Kidney (tissue), 14 donors: ENCODE results near the gene TMEM43. TPM values are rescaled to one million over a fixed set of nuclear protein-coding genes. Genes with fewer than 3 reads are reported as not detected.
"Not testable (repeated sequence)": the region's sequence is repeated elsewhere in the genome, so short reads cannot be mapped to it uniquely, and the experiment has no call there.

Source experiments
- DNase-seq, 5 donors: peaks; one replicate each; pipeline ENCODE4 v3.0.0-alpha.2; 2013 to 2020
- FAIRE-seq: peaks from 2 replicates; lab custom pipeline; 2012; peaks lifted over from hg19 to GRCh38; lab: Jason Lieb, UNC
- H3K27ac ChIP-seq, 2 donors: one replicate each; pipeline ENCODE4 v1.7.0; 2013; ENCODE audit warnings: low read depth in 2 of 2, low read length in 2 of 2, inconsistent platforms in 1 of 2
- H3K27me3 ChIP-seq: one replicate; pipeline ENCODE4 v1.7.1; 2013; ENCODE audit warnings: low read length, inconsistent platforms; ENCODE audit not compliant: control insufficient read depth, insufficient read depth
- H3K36me3 ChIP-seq, 3 donors: one replicate each; pipeline versions ENCODE4 v1.7.0 to v1.7.1; 2013; ENCODE audit warnings: low read length in 3 of 3, control low read depth in 1 of 3, inconsistent platforms in 1 of 3; ENCODE audit not compliant: insufficient read depth in 3 of 3, control insufficient read depth in 2 of 3
- H3K4me1 ChIP-seq, 3 donors: one replicate each; pipeline versions ENCODE4 v1.7.0 to v1.7.1; 2013; ENCODE audit warnings: low read length in 3 of 3, inconsistent platforms in 1 of 3, low read depth in 1 of 3; ENCODE audit not compliant: control insufficient read depth in 2 of 3, insufficient read depth in 2 of 3
- H3K4me3 ChIP-seq, 3 donors: one replicate each; pipeline versions ENCODE4 v1.7.0 to v1.8.1; 2013; ENCODE audit warnings: low read length in 3 of 3, control low read depth in 1 of 3, inconsistent platforms in 1 of 3
- H3K9ac ChIP-seq, 3 donors: one replicate each; pipeline versions ENCODE4 v1.7.0 to v1.7.1; 2013; ENCODE audit warnings: low read length in 3 of 3, control low read depth in 1 of 3, inconsistent platforms in 1 of 3
- H3K9me3 ChIP-seq, 3 donors: one replicate each; pipeline versions ENCODE4 v1.7.0 to v1.7.1; 2013; ENCODE audit warnings: low read length in 3 of 3, control low read depth in 1 of 3, inconsistent platforms in 1 of 3; ENCODE audit not compliant: control insufficient read depth in 2 of 3, insufficient read depth in 1 of 3
- CTCF ChIP-seq: IDR thresholded peaks from 3 replicates; pipeline ENCODE4 v1.5.1; 2012; ENCODE audit warnings: mild to moderate bottlenecking, moderate library complexity, borderline replicate concordance; ENCODE audit not compliant: insufficient read depth; ENCODE audit errors: extremely low read depth
- intact Hi-C: fragments of 100-400 bp; cut with DNase I; formaldehyde crosslinking; loops from one replicate; pipeline ENCODE4 v1.11.1; 2022
- polyA plus RNA-seq: library from polyadenylated mRNA; stranded (reverse); fragments of 350-450 nt; fragmentation: Illumina TruSeq; extraction: RNeasy Lipid Tissue Mini Kit (QIAGEN cat#74804); gene quantifications from one replicate; pipeline ENCODE4 v1.2.3, GENCODE V29; 2014; ENCODE audit warnings: low read depth, low replicate concordance; ENCODE audit not compliant: insufficient read depth
- total RNA-seq: library from RNA; stranded (reverse); fragmentation: NEBNext Ultra II Directional; extraction: Animal tissue kit (Norgen Biotek cat#: 25700); gene quantifications from one replicate; pipeline ENCODE4 v1.2.1, GENCODE V29; 2021
- donor health status: control.
- donor health status: control.
- donor health status: control.
- donor health status: control.
- donor health status: control.
- donor health status: DM: yes; HTN: yes; CAD: no.
- donor health status: Normal renal cell carcinoma (clear cell type).

Gene TMEM43
- total and polyA plus RNA-seq, 2 donors from 2014 or later, result 27.6 to 86.5 TPM

- DNase-seq, result no peak
- no peak for TF ChIP-seq CTCF
- H3K9me3 ChIP-seq, result no peaks in the 10 kb centered on the region
- H3K27ac ChIP-seq, result no peak overlapping the region
- intact Hi-C loops, result no loop called here
- H3K4me1 ChIP-seq, result peaks cover 0 to 35% (median 23%) of the 10 kb centered on the region in 3 donors
- H3K27me3 ChIP-seq, result no peaks in the 10 kb centered on the region
- peaks cover 3 to 12% (median 12%) of the 10 kb centered on the region in 3 donors for H3K36me3 ChIP-seq
- no peak for FAIRE-seq
- no peak overlapping the region for H3K4me3 ChIP-seq
- no peak overlapping the region for H3K9ac ChIP-seq
Measured at GRCh38 chr3:14119651-14120050, 5.2 kb upstream of the TMEM43 start.

- Histone ChIP-seq H3K9ac (no peak overlapping the region), H3K4me1 (peaks cover 0 to 33% (median 23%) of the 10 kb centered on the region in 3 donors), H3K4me3 (no peak overlapping the region), H3K27me3 (no peaks in the 10 kb centered on the region), H3K27ac (no peak overlapping the region), H3K9me3 (no peaks in the 10 kb centered on the region), H3K36me3 (peaks cover 3 to 9% (median 8%) of the 10 kb centered on the region in 3 donors)
- DNase-seq (no peak), FAIRE-seq (no peak)
- no peak for TF ChIP-seq CTCF
- intact Hi-C loops, result no loop called here
Measured at GRCh38 chr3:14120111-14120920, 4.5 kb upstream of the TMEM43 start.

GRCh38 chr3:14120921-14121448 lies 3.9 kb upstream of the TMEM43 start:
- H3K36me3 ChIP-seq, FAIRE-seq, DNase-seq, H3K4me3 ChIP-seq, H3K27ac ChIP-seq, H3K9me3 ChIP-seq, H3K27me3 ChIP-seq, intact Hi-C loops, H3K9ac ChIP-seq: not testable (repeated sequence)
- peaks cover 0 to 39% (median 25%) of the 10 kb centered on the region in 3 donors for H3K4me1 ChIP-seq

GRCh38 chr3:14121859-14122258 lies 3.0 kb upstream of the TMEM43 start:
- DNase-seq, result peak in 1 of 5 donors; percentile 9
- no peak for TF ChIP-seq CTCF
- H3K27me3 ChIP-seq, result no peaks in the 10 kb centered on the region
- no peak for FAIRE-seq
- intact Hi-C loops, result no loop called here
- H3K36me3 ChIP-seq, result no peaks in the 10 kb centered on the region
- peaks cover 0 to 46% (median 34%) of the 10 kb centered on the region in 3 donors for H3K4me1 ChIP-seq
- no peak overlapping the region for H3K27ac ChIP-seq
- H3K4me3 ChIP-seq, result no peak overlapping the region
- H3K9me3 ChIP-seq, result no peaks in the 10 kb centered on the region
- H3K9ac ChIP-seq, result no peak overlapping the region
